Activated CD8-positive, alpha-beta memory T cell treated with anti-CD3 and anti-CD28 coated beads, Interleukin-2, amount 10 ng/mL, durations not matched to agents 7 days and 5 days (primary cell): ENCODE data around the gene RASGEF1B. TPM values are rescaled to one million over a fixed set of nuclear protein-coding genes. Genes with fewer than 3 reads are reported as not detected.

Source experiments
- ATAC-seq: fragments of 150-1000 bp; cut with Tn5 transposase; one replicate; pipeline ENCODE4 v1.10.0; 2021; ENCODE audit warnings: moderate library complexity
- CTCF ChIA-PET: fragments of 350-600 bp; sonication (Branson Sonifier 250); formaldehyde crosslinking; loops from one replicate; lab custom pipeline; 2021; ENCODE audit warnings: antibody characterized with exemption; lab: Charles Lee
- DNase-seq: peaks from one replicate; pipeline ENCODE4 v3.0.0-alpha.2; 2020
- H3K27ac Mint-ChIP-seq: one replicate; pipeline ENCODE4 v1.8.0; 2021; ENCODE audit warnings: mild to moderate bottlenecking, mixed read lengths
- H3K27me3 Mint-ChIP-seq: one replicate; pipeline ENCODE4 v1.8.0; 2021; ENCODE audit warnings: mixed read lengths
- H3K36me3 Mint-ChIP-seq: one replicate; pipeline ENCODE4 v1.8.0; 2021; ENCODE audit warnings: mild to moderate bottlenecking, mixed read lengths
- H3K4me1 Mint-ChIP-seq: one replicate; pipeline ENCODE4 v1.8.0; 2021; ENCODE audit warnings: mixed read lengths
- H3K4me3 Mint-ChIP-seq: one replicate; pipeline ENCODE4 v1.8.0; 2021; ENCODE audit warnings: mild to moderate bottlenecking, moderate library complexity, mixed read lengths
- H3K9me3 Mint-ChIP-seq: one replicate; pipeline ENCODE4 v1.8.0; 2022; ENCODE audit warnings: low read depth, mixed read lengths
- total RNA-seq, 2 experiments: library from RNA; stranded (reverse); gene quantifications; one replicate each; pipeline ENCODE4 v1.2.3, GENCODE V29; 2021

The RASGEF1B gene
- total RNA-seq, 2 experiments from 2014 or later = 3.5 to 4.5 TPM

DNA sequence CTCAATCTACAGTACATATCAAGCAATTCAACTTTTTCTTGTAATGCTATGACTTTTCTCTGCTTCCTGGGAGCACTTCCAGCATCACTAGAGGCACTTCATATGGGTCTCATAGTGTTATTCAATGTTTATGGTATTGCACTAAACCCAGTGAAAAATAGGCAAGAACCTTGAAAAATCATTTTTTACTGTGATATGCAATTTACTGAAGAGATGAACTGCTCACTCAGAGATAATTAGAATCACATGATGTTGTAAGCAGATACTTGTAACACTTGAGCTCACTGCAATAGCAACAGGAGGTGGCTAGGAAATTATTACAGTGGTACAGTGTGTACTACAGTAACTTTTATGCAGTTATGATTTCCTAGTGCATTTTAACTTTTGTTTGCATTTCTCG, 93.3 kb downstream of the RASGEF1B start:
- Mint-ChIP-seq H3K9me3 (no peaks in the 10 kb centered on the region), H3K4me3 (no peak overlapping the region), H3K27me3 (peaks cover 32% of the 10 kb centered on the region), H3K4me1 (no peaks in the 10 kb centered on the region), H3K27ac (no peak overlapping the region), H3K36me3 (no peaks in the 10 kb centered on the region)
- CTCF ChIA-PET = no interaction called here
- no peak for DNase-seq
- ATAC-seq = no peak

- DNase-seq (no peak), ATAC-seq (no peak)
- Mint-ChIP-seq H3K27ac (no peak overlapping the region), H3K36me3 (no peaks in the 10 kb centered on the region), H3K4me3 (no peak overlapping the region), H3K27me3 (peaks cover 29% of the 10 kb centered on the region), H3K4me1 (no peaks in the 10 kb centered on the region), H3K9me3 (no peaks in the 10 kb centered on the region)
- CTCF ChIA-PET = no interaction called here
Measured at GRCh38 chr4:81377191-81377590, 94.5 kb downstream of the RASGEF1B start.

GRCh38 chr4:81376720-81377119, 95.0 kb downstream of the RASGEF1B start:
- H3K27me3 Mint-ChIP-seq = peaks cover 29% of the 10 kb centered on the region
- H3K36me3 Mint-ChIP-seq = no peaks in the 10 kb centered on the region
- no peak for ATAC-seq
- CTCF ChIA-PET = no interaction called here
- no peaks in the 10 kb centered on the region for H3K4me1 Mint-ChIP-seq
- no peak overlapping the region for H3K4me3 Mint-ChIP-seq
- no peak for DNase-seq
- H3K27ac Mint-ChIP-seq = no peak overlapping the region
- no peaks in the 10 kb centered on the region for H3K9me3 Mint-ChIP-seq
